GM12872 (cell line): Measurements from ENCODE around the gene NHLRC4.

Source experiments
- TF ChIP-seq, protein P1 (sequence below): IDR thresholded peaks from 3 replicates; pipeline ENCODE4 v1.5.1; 2011; ENCODE audit warnings: low read depth, mild to moderate bottlenecking, low read length, moderate library complexity; ENCODE audit not compliant: insufficient read depth

Gene NHLRC4

DNA sequence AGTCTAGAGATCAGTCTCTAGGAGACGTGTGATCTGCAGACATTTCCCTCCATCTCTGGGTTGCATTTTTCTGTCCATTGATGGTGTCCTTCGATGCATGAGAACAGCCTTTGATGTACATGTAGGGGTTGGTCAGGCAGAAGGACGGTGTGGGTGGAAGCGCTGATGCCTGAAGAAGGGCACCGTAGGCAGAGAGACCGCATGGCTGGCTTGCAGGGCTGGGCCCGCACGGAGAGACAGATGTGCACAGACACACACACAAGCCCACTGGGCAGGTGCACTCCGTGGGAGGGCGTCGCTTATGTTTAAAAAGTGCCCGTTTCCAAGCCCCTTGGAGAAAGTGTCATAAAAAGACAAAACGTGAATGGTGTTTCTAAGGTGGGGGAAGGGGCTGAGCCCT is 48.3 kb downstream of the NHLRC4 start:
- TF ChIP-seq, protein P1, sequence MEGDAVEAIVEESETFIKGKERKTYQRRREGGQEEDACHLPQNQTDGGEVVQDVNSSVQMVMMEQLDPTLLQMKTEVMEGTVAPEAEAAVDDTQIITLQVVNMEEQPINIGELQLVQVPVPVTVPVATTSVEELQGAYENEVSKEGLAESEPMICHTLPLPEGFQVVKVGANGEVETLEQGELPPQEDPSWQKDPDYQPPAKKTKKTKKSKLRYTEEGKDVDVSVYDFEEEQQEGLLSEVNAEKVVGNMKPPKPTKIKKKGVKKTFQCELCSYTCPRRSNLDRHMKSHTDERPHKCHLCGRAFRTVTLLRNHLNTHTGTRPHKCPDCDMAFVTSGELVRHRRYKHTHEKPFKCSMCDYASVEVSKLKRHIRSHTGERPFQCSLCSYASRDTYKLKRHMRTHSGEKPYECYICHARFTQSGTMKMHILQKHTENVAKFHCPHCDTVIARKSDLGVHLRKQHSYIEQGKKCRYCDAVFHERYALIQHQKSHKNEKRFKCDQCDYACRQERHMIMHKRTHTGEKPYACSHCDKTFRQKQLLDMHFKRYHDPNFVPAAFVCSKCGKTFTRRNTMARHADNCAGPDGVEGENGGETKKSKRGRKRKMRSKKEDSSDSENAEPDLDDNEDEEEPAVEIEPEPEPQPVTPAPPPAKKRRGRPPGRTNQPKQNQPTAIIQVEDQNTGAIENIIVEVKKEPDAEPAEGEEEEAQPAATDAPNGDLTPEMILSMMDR, result no peak

DNA sequence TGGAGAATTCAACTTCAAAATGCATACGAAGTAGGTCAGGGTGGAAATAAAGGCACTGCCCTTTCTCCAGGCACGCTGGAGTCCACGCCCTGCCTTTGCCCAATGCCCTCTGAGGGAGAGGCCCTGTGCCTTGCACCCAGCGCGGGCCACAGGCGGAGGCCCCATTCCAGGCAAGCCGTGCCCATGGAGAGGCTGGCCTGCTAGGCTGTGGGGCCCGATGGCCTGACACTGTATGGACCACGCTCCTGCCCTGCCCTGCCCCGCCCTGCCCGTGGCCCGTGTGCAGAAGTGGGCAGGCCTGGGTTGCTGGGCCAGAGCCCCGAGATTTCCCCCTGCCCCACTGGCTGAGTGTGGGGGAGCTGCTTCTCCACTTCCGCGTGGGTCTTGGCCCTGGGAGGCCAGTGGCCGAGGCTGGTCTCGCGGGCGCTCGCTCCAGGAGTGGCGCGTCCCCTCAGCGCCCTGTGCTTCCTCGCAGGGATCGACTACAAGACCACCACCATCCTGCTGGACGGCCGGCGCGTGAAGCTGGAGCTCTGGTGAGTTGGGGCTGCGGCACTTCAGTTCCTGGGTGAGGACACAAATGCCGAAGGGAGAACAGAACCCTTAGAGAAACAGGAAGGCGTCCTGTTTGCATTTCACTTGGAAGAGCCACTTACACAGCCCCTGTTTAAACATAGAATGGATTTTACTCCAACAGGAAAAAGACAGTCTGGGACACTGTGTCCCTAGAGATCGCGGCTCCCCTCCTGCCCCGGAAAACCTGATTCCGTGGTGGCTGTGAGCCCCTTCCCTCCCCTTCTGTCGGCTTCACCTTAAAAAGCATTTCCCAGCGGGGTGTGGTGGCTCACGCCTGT is 50.2 kb downstream of the NHLRC4 start:
- TF ChIP-seq, protein P1, result no peak

DNA sequence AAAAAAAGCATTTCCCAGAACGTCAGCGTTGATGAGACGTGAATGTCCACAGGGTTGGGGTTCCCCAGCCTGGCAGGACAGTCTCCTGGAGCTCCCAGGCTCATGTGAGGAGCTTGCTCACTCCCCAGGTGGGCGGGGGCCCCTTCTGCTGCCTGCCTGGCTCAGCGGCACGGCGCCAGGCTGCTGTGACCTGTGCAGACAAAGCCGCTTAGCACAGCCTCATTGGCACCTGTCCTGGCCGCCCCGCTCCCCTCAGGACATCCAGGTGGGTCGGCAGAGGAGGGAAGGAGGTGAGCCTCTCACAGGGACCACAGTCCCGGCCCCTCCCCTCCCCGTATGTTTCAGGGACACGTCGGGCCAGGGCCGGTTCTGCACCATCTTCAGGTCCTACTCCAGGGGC is 51.0 kb downstream of the NHLRC4 start:
- TF ChIP-seq, protein P1, result no peak
